ENCODE measurements around the gene IGLL5. TPM values are rescaled to one million over a fixed set of nuclear protein-coding genes. Genes with fewer than 3 reads are reported as not detected.

IGLL5 gene
- total RNA-seq, 1 donor from 2014 or later, result not detected

- Mint-ChIP-seq H3K36me3 (no peaks in the 10 kb centered on the region), H3K4me3 (no peak overlapping the region), H3K9me3 (no peaks in the 10 kb centered on the region), H3K27me3 (ENCODE audit: low read depth) (peaks cover 34% of the 10 kb centered on the region), H3K4me1 (no peaks in the 10 kb centered on the region), H3K27ac (no peak overlapping the region)
- TF ChIP-seq CTCF (IDR thresholded peaks at IDR 0.05; ENCODE audit: unreplicated experiment), result no peak
- no peak for DNase-seq (ENCODE audit: low spot score in 2 of 2, unreplicated experiment in 2 of 2)
These were observed 48.0 kb downstream of the IGLL5 start for GRCh38 chr22:22935546-22936157.

GRCh38 chr22:22936180-22936914, 48.7 kb downstream of the IGLL5 start:
- DNase-seq (ENCODE audit: low spot score in 2 of 2, unreplicated experiment in 2 of 2), result no peak
- H3K27ac Mint-ChIP-seq, result no peak overlapping the region
- no peaks in the 10 kb centered on the region for H3K4me1 Mint-ChIP-seq
- no peak for TF ChIP-seq CTCF (IDR thresholded peaks at IDR 0.05; ENCODE audit: unreplicated experiment)
- peaks cover 32% of the 10 kb centered on the region for H3K27me3 Mint-ChIP-seq (ENCODE audit: low read depth)
- no peaks in the 10 kb centered on the region for H3K9me3 Mint-ChIP-seq
- no peaks in the 10 kb centered on the region for H3K36me3 Mint-ChIP-seq
- H3K4me3 Mint-ChIP-seq, result no peak overlapping the region

- no peaks in the 10 kb centered on the region for H3K4me1 Mint-ChIP-seq
- H3K27me3 Mint-ChIP-seq (ENCODE audit: low read depth), result peaks cover 31% of the 10 kb centered on the region
- no peak overlapping the region for H3K4me3 Mint-ChIP-seq
- no peaks in the 10 kb centered on the region for H3K36me3 Mint-ChIP-seq
- H3K9me3 Mint-ChIP-seq, result no peaks in the 10 kb centered on the region
- no peak for DNase-seq (ENCODE audit: low spot score in 2 of 2, unreplicated experiment in 2 of 2)
- H3K27ac Mint-ChIP-seq, result no peak overlapping the region
- TF ChIP-seq CTCF (IDR thresholded peaks at IDR 0.05; ENCODE audit: unreplicated experiment), result no peak
These were observed 49.5 kb downstream of the IGLL5 start for GRCh38 chr22:22936915-22937656.

- no peak overlapping the region for H3K27ac Mint-ChIP-seq
- no peaks in the 10 kb centered on the region for H3K9me3 Mint-ChIP-seq
- H3K27me3 Mint-ChIP-seq (ENCODE audit: low read depth), result peaks cover 33% of the 10 kb centered on the region
- no peak for TF ChIP-seq CTCF (IDR thresholded peaks at IDR 0.05; ENCODE audit: unreplicated experiment)
- DNase-seq (ENCODE audit: low spot score in 2 of 2, unreplicated experiment in 2 of 2), result no peak
- no peak overlapping the region for H3K4me3 Mint-ChIP-seq
- no peaks in the 10 kb centered on the region for H3K4me1 Mint-ChIP-seq
- no peaks in the 10 kb centered on the region for H3K36me3 Mint-ChIP-seq
These were observed 50.4 kb downstream of the IGLL5 start for GRCh38 chr22:22937894-22938480.

- peaks cover 33% of the 10 kb centered on the region for H3K27me3 Mint-ChIP-seq (ENCODE audit: low read depth)
- H3K27ac Mint-ChIP-seq, result no peak overlapping the region
These were observed 51.3 kb downstream of the IGLL5 start for GRCh38 chr22:22938672-22939587.

More at GRCh38 chr22:22938672-22939587, 51.3 kb downstream of the IGLL5 start:
- DNase-seq (ENCODE audit: low spot score in 2 of 2, unreplicated experiment in 2 of 2), result no peak
- Mint-ChIP-seq H3K4me3 (no peak overlapping the region), H3K4me1 (no peaks in the 10 kb centered on the region), H3K36me3 (no peaks in the 10 kb centered on the region), H3K9me3 (no peaks in the 10 kb centered on the region)
- no peak for TF ChIP-seq CTCF (IDR thresholded peaks at IDR 0.05; ENCODE audit: unreplicated experiment)

All from mesothelial cell of epicardium (in vitro differentiated cells).